SK-N-SH (cell line): ENCODE measurements around the gene ANKMY1. TPM values are rescaled to one million over a fixed set of nuclear protein-coding genes. Genes with fewer than 3 reads are reported as not detected.

Experiments
- CTCF ChIA-PET: fragments of 300-600, 350-600 bp; formaldehyde crosslinking; extraction: SDS; loops from one replicate; lab custom pipeline; 2021; lab: Yijun Ruan, JAX
- POLR2A ChIA-PET: fragments of 350-600 bp; sonication (Branson Sonifier 250); formaldehyde crosslinking; extraction: SDS; loops from one replicate; lab custom pipeline; 2020; ENCODE audit warnings: antibody characterized with exemption, inconsistent platforms; lab: Yijun Ruan, JAX
- DNase-seq: peaks from one replicate; pipeline ENCODE4 v3.0.0; 2012
- H2AFZ ChIP-seq: fragments of 200-600 bp; sonication (generic); 2 replicates; pipeline ENCODE4 v1.8.1; 2016; ENCODE audit warnings: antibody characterized with exemption, mild to moderate bottlenecking, low read depth
- H3F3A ChIP-seq: fragments of 200-600 bp; sonication (generic); replicated peaks from 2 replicates; pipeline ENCODE3; 2016; ENCODE audit warnings: antibody characterized with exemption, mild to moderate bottlenecking; ENCODE audit not compliant: insufficient read depth
- H3K27ac ChIP-seq, 2 experiments: fragments of 200-500 bp in 1 of 2; fragments of 200-600 bp in 1 of 2; sonication (Bioruptor generic) in 1 of 2; sonication (generic), shearing (Covaris generic) in 1 of 2; 2 replicates each; pipeline versions ENCODE4 v1.5.1 to v1.6.1; 2014 to 2016; ENCODE audit warnings: low read depth in 2 of 2, inconsistent platforms in 1 of 2, low read length in 1 of 2, mild to moderate bottlenecking in 1 of 2, mixed read lengths in 1 of 2
- H3K27me3 ChIP-seq: fragments of 200-600 bp; sonication (generic), shearing (Covaris generic); 2 replicates; pipeline ENCODE4 v1.6.1; 2016; ENCODE audit warnings: mixed run types; ENCODE audit not compliant: insufficient read depth
- H3K36me3 ChIP-seq, 2 experiments: fragments of 200-500 bp in 1 of 2; fragments of 200-600 bp in 1 of 2; sonication (Bioruptor generic) in 1 of 2; sonication (generic) in 1 of 2; replicated peaks in 1 of 2; 2 replicates each; pipeline versions ENCODE3 to v1.5.1; 2014 to 2016; ENCODE audit warnings: low read length in 1 of 2, mild to moderate bottlenecking in 1 of 2; ENCODE audit not compliant: insufficient read depth in 2 of 2, control insufficient read depth in 1 of 2
- H3K4me1 ChIP-seq, 2 experiments: fragments of 200-500 bp in 1 of 2; fragments of 200-600 bp in 1 of 2; sonication (Bioruptor generic) in 1 of 2; sonication (generic), shearing (Covaris generic) in 1 of 2; 2 replicates each; pipeline versions ENCODE4 v1.5.1 to v1.6.1; 2014 to 2016; ENCODE audit warnings: low read depth in 1 of 2, low read length in 1 of 2, mixed run types in 1 of 2; ENCODE audit not compliant: insufficient read depth in 2 of 2, control insufficient read depth in 1 of 2
- H3K4me2 ChIP-seq: fragments of 200-600 bp; sonication (generic), shearing (Covaris generic); 2 replicates; pipeline ENCODE4 v1.6.1; 2017; ENCODE audit warnings: mixed run types
- H3K4me3 ChIP-seq, 2 experiments: fragments of 200-500 bp in 1 of 2; fragments of 200-600 bp in 1 of 2; sonication (Bioruptor generic) in 1 of 2; sonication (generic), shearing (Covaris generic) in 1 of 2; 2 replicates each; pipeline versions ENCODE4 v1.5.1 to v1.8.1; 2014 to 2016; ENCODE audit warnings: low read depth in 2 of 2, inconsistent platforms in 1 of 2, low read length in 1 of 2, mild to moderate bottlenecking in 1 of 2, mixed read lengths in 1 of 2, moderate library complexity in 1 of 2
- H3K79me2 ChIP-seq: fragments of 200-600 bp; sonication (generic); 2 replicates; pipeline ENCODE4 v1.8.1; 2017; ENCODE audit warnings: mild to moderate bottlenecking; ENCODE audit not compliant: insufficient read depth
- H3K9ac ChIP-seq: fragments of 200-600 bp; sonication (generic); 2 replicates; pipeline ENCODE4 v1.6.1; 2017; ENCODE audit warnings: mixed run types
- H3K9me2 ChIP-seq: fragments of 200-600 bp; sonication (generic); 2 replicates; pipeline ENCODE4 v1.6.1; 2017; ENCODE audit warnings: mixed run types
- H3K9me3 ChIP-seq: fragments of 200-600 bp; sonication (generic); 2 replicates; pipeline ENCODE4 v1.6.1; 2017; ENCODE audit warnings: mixed run types, mild to moderate bottlenecking, moderate library complexity
- H4K20me1 ChIP-seq: fragments of 200-600 bp; sonication (generic); 2 replicates; pipeline ENCODE4 v1.6.1; 2017; ENCODE audit warnings: mild to moderate bottlenecking, mixed run types; ENCODE audit not compliant: insufficient read depth
- CHD2 ChIP-seq: fragments of 150-350 bp; IDR thresholded peaks from 2 replicates; pipeline ENCODE4 v1.6.1; 2018; ENCODE audit warnings: low read length; ENCODE audit not compliant: partially characterized antibody
- CTCF ChIP-seq: fragments of 200-600 bp; sonication (generic); IDR thresholded peaks from 2 replicates; pipeline ENCODE4 v1.6.1; 2017; ENCODE audit warnings: antibody characterized with exemption, mild to moderate bottlenecking, moderate library complexity
- FOSL2 ChIP-seq: IDR thresholded peaks from 2 replicates; pipeline ENCODE4 v1.4.0; 2012; ENCODE audit warnings: low read depth, mild to moderate bottlenecking, moderate library complexity, borderline replicate concordance
- FOXJ3 ChIP-seq: sonication (generic); formaldehyde crosslinking; IDR thresholded peaks from 2 replicates; pipeline ENCODE4 v1.5.1; 2020; ENCODE audit warnings: mild to moderate bottlenecking, missing genetic modification reagents
- FOXM1 ChIP-seq: IDR thresholded peaks from 2 replicates; pipeline ENCODE4 v1.4.0; 2012; ENCODE audit warnings: low read depth, mild to moderate bottlenecking
- GABPA ChIP-seq: IDR thresholded peaks from 2 replicates; pipeline ENCODE4 v1.4.0; 2012; ENCODE audit warnings: low read depth, mild to moderate bottlenecking
- JUND ChIP-seq: IDR thresholded peaks from 2 replicates; pipeline ENCODE4 v1.4.0; 2012
- MEF2A ChIP-seq: IDR thresholded peaks from 2 replicates; pipeline ENCODE4 v1.4.0; 2012; ENCODE audit warnings: low read depth, borderline replicate concordance
- RFX5 ChIP-seq: IDR thresholded peaks from 2 replicates; pipeline ENCODE4 v1.6.1; 2012; ENCODE audit warnings: mild to moderate bottlenecking, improper control_type of control experiment, low read length
- RXRA ChIP-seq: IDR thresholded peaks from 2 replicates; pipeline ENCODE4 v1.4.0; 2012; ENCODE audit warnings: low read depth, mild to moderate bottlenecking, borderline replicate concordance
- SIN3A ChIP-seq: IDR thresholded peaks from 2 replicates; pipeline ENCODE4 v1.6.1; 2012; ENCODE audit warnings: low read depth, mild to moderate bottlenecking, low read length, moderate library complexity, borderline replicate concordance
- SMC3 ChIP-seq: IDR thresholded peaks from 2 replicates; pipeline ENCODE4 v1.6.1; 2012; ENCODE audit warnings: low read depth, low read length, improper control_type of control experiment
- TCF12 ChIP-seq: IDR thresholded peaks from 2 replicates; pipeline ENCODE4 v1.4.0; 2012
- TEAD4 ChIP-seq: IDR thresholded peaks from 2 replicates; pipeline ENCODE4 v1.4.0; 2012; ENCODE audit warnings: mild to moderate bottlenecking, borderline replicate concordance; ENCODE audit not compliant: insufficient read depth
- WGBS: methylation state at CpG from one replicate; pipeline ENCODE4 v1.1.6; 2017; ENCODE audit warnings: low lambda C conversion rate; 5-methylcytosine and 5-hydroxymethylcytosine counted together
- polyA plus RNA-seq, 3 experiments: library from polyadenylated mRNA; depleted of rRNA; stranded (reverse); fragments of >200 nt; gene quantifications; 2 replicates each; pipeline ENCODE4 v1.2.3, GENCODE V29; 2012
- TF ChIP-seq, protein P1 (sequence below): fragments of 150-350 bp; IDR thresholded peaks from 2 replicates; pipeline ENCODE4 v1.6.1; 2017; ENCODE audit warnings: antibody characterized with exemption, low read length, low read depth, borderline replicate concordance
- TF ChIP-seq, protein P2 (sequence below): IDR thresholded peaks from 2 replicates; pipeline ENCODE4 v1.4.0; 2012; ENCODE audit warnings: low read depth, borderline replicate concordance
- TF ChIP-seq, protein P3 (sequence below): IDR thresholded peaks from 2 replicates; pipeline ENCODE4 v1.4.0; 2012; ENCODE audit warnings: low read depth, borderline replicate concordance

The ANKMY1 gene
- polyA plus RNA-seq, 1 of the 3 experiments (the other 2 are of a cell fraction) = 12.1 TPM

DNA sequence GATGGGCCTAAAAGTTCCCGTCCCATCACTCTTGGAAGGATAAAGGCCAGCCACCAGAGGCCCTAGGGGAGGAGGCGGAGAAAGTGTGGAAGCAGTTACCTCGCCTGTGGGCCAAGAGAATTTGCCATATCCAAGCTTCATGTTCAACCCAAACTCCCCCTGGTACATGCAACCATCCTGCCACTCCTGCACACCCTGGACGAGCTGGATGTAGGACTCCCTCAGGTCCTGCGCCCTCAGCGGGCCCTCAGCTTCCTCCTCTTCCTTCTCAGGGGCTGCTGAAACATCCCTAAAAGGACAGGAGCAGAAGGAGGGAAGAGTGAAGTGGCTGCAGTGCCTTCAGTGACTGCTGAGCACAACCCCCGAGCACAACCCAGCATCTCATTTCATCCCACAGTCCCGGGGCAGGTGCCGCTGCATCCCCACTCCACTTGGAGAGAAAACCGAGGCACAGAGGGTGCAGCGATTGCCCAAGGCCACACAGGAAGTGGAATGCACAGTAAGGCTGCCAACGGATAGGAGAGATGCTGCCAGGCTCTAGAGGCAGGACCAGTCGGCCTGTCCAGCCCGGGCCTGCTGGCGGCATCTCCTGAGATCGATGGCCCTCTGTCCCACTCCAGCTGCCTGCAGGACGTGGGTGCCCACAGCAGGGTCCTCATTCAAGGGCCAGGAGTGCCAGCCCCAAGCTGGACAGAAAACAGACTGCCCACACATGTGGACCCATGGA, 2.9 kb downstream of the ANKMY1 start (continued):
- no peak for TF ChIP-seq TEAD4
- no peak for TF ChIP-seq SIN3A
- TF ChIP-seq TCF12 = no peak
- no peak for TF ChIP-seq MEF2A
- no peak for TF ChIP-seq SMC3
- TF ChIP-seq, protein P1, sequence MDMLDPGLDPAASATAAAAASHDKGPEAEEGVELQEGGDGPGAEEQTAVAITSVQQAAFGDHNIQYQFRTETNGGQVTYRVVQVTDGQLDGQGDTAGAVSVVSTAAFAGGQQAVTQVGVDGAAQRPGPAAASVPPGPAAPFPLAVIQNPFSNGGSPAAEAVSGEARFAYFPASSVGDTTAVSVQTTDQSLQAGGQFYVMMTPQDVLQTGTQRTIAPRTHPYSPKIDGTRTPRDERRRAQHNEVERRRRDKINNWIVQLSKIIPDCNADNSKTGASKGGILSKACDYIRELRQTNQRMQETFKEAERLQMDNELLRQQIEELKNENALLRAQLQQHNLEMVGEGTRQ = no peak

DNA sequence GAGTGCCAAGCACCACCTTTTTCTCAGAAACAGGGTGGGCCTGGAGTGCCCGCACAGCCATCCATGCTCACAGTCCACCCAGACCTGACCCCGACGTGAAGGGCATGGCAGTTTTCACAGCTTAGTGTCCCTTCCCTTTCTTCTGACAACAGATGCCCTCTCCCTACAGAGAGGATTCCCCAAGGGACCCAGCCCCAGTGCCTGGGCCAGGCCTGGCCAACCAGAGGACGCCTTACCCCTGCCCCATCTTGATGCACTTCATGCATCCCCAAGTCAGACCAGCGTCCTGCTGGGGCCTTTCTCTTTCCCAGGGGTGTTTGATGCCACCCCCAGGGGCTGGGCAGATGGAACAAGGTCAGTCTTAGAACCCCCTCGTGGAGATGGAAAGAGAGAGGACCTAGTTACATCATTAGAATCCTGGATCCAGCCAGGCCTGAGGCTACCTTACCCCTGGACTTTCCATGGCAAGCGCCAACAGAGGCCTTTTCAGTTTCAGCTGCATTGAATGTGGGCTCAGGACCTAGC, 3.8 kb downstream of the ANKMY1 start:
- DNase-seq = no peak
- Histone ChIP-seq H3K4me1 (peaks cover 4 to 15% of the 10 kb centered on the region in 2 experiments; a peak in 1 of 4 replicates), H3K4me2 (no peak overlapping the region), H3K9me3 (no peaks in the 10 kb centered on the region), H3F3A (no peaks in the 10 kb centered on the region), H4K20me1 (peaks cover 5% of the 10 kb centered on the region; the same call in 1 of the 2 replicates), H2AFZ (no peak overlapping the region), H3K79me2 (peaks cover 46% of the 10 kb centered on the region; the same call in 1 of the 2 replicates), H3K27me3 (no peaks in the 10 kb centered on the region), H3K27ac (no peak overlapping the region), H3K36me3 (peaks cover 20 to 22% of the 10 kb centered on the region in 2 experiments), H3K9ac (no peak overlapping the region), H3K4me3 (no peak overlapping the region), H3K9me2 (no peaks in the 10 kb centered on the region)
- TF ChIP-seq TCF12 (no peak), CHD2 (no peak), FOXM1 (no peak), SIN3A (no peak), MEF2A (no peak), SMC3 (no peak), FOSL2 (no peak), CTCF (no peak), FOXJ3 (CRISPR knock-in tag) (no peak), RFX5 (no peak), GABPA (no peak), RXRA (no peak), TEAD4 (no peak), JUND (no peak)
- TF ChIP-seq, protein P2, sequence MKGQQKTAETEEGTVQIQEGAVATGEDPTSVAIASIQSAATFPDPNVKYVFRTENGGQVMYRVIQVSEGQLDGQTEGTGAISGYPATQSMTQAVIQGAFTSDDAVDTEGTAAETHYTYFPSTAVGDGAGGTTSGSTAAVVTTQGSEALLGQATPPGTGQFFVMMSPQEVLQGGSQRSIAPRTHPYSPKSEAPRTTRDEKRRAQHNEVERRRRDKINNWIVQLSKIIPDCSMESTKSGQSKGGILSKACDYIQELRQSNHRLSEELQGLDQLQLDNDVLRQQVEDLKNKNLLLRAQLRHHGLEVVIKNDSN = no peak
- TF ChIP-seq, protein P3, sequence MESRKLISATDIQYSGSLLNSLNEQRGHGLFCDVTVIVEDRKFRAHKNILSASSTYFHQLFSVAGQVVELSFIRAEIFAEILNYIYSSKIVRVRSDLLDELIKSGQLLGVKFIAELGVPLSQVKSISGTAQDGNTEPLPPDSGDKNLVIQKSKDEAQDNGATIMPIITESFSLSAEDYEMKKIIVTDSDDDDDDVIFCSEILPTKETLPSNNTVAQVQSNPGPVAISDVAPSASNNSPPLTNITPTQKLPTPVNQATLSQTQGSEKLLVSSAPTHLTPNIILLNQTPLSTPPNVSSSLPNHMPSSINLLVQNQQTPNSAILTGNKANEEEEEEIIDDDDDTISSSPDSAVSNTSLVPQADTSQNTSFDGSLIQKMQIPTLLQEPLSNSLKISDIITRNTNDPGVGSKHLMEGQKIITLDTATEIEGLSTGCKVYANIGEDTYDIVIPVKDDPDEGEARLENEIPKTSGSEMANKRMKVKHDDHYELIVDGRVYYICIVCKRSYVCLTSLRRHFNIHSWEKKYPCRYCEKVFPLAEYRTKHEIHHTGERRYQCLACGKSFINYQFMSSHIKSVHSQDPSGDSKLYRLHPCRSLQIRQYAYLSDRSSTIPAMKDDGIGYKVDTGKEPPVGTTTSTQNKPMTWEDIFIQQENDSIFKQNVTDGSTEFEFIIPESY = no peak
- WGBS = 95% methylated on average over 6 of the region's 7 CpGs
- ChIA-PET POLR2A (no interaction called here), CTCF (interaction anchor here (1.4 to 1.6 kb wide), 2 partner anchors 12 to 40 kb away, joined by 6 read pairs; no protein-coding TSS in a partner anchor)
